Tibial nerve (tissue), 4 donors: ENCODE data around the gene ZNF521.

ENCODE experiments used
- CTCF ChIP-seq, 5 experiments: fragments of 200-600 bp in 3 of 5; fragments of 450-650 bp in 2 of 5; sonication (generic) in 3 of 5; IDR thresholded peaks; one replicate each; pipeline ENCODE4 v1.5.1; 2016 to 2019; ENCODE audit warnings: antibody characterized with exemption in 5 of 5, mild to moderate bottlenecking in 3 of 5, moderate library complexity in 2 of 5
- EP300 ChIP-seq, 2 donors: sonication (generic); formaldehyde crosslinking; IDR thresholded peaks; one replicate each; pipeline ENCODE4 v1.6.1; 2017; ENCODE audit warnings: antibody characterized with exemption in 2 of 2, mild to moderate bottlenecking in 1 of 2
- POLR2A ChIP-seq, 2 donors: fragments of 450-650 bp; IDR thresholded peaks; one replicate each; pipeline ENCODE4 v1.6.1; 2017; ENCODE audit warnings: antibody characterized with exemption in 2 of 2, mild to moderate bottlenecking in 2 of 2, moderate library complexity in 2 of 2

GRCh38 chr18:25141399-25141798, 210.6 kb downstream of the ZNF521 start:
- no peak for TF ChIP-seq CTCF (IDR thresholded peaks at IDR 0.05)
- no peak for TF ChIP-seq EP300 (IDR thresholded peaks at IDR 0.05)
- no peak for TF ChIP-seq POLR2A (IDR thresholded peaks at IDR 0.05)
